HG02884 (cell line): ENCODE data around the gene SF3B3.
"Not testable (repeated sequence)": the region's sequence is repeated elsewhere in the genome, so short reads cannot be mapped to it uniquely, and the experiment has no call there.

ENCODE experiments used
- ATAC-seq: cut with Tn5 transposase; IDR thresholded peaks from one replicate; pipeline ENCODE4 v1.9.1; 2021; ENCODE audit warnings: mild to moderate bottlenecking, moderate library complexity; ENCODE audit not compliant: unreplicated experiment

Gene SF3B3

DNA sequence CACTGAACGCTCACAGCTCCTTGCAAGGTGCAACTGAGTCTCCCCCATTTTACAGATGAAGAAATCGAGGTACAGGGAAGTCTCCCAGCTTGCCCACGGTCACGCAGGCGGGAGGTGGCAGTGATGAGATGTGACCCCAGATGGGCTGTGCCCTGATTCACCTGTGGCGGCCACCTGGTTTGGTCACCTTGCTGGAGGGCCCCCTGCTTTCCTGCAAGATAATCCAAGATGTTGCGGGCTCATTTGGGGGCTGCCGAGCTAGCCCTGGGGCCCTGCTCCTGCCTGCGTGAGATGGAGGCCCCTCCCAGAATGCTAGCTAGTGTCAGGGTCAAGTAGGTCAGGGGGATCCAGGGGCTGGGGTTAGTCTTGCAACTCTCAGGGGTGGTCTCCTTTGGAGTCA is 63.1 kb downstream of the SF3B3 start:
- ATAC-seq: no peak

DNA sequence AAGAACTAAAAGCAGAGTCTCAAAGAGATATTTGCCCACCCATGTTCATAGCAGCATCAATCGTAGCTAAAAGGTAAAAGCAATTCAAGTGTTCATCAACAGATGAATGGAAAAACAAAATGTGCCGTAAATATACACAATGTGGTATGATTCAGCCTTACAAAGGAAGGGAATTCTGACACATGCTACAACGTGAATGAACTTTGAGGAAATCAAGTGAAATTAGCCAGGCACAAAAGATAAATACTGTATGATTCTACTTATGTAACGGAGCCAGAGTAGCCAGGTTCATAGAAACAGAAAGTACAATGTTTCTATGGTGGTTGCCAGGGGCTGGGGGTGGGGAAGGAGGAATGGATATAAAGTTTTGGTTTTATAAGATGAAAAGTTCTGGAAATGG is 64.9 kb downstream of the SF3B3 start:
- no peak for ATAC-seq

DNA sequence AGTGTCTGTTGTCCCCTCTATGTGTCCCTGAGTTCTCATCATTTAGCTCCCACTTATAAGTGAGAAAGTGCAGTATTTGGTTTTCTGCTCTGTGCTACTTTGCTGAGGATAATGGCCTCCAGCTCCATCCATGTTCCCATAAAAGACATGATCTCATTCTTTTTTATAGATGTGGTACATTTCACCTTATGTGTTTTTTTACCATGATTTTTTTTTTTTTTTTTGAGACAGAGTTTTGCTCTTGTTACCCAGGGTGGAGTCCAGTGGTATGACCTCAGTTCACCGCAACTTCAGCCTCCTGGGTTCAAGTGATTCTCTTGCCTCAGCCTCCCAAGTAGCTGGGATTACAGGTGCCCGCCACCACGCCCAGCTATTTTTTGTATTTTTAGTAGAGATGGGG is 65.8 kb downstream of the SF3B3 start:
- ATAC-seq: not testable (repeated sequence)

DNA sequence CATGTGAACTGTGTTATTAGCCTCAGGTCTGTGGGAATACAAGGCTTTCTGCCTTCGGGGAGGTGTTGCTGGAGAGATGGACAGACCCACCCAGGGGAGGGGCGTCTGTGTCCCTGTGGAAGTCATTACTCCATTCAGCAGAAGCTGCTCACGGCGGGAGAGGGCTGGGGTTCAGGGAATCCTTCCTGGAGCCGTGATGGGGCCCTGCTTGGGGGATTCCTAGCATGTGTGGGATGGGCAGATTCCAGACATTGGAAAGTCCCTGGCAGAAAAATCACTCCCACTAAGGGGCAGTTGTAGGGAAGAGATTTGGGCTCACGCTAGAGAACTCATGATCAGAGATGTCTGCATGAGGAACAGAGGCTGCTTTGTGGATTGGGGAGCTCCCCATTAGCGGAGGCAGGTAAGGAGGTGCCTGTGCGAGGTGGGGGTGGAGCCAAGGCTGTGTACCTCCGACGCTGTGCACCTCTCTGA is 66.4 kb downstream of the SF3B3 start:
- no peak for ATAC-seq

DNA sequence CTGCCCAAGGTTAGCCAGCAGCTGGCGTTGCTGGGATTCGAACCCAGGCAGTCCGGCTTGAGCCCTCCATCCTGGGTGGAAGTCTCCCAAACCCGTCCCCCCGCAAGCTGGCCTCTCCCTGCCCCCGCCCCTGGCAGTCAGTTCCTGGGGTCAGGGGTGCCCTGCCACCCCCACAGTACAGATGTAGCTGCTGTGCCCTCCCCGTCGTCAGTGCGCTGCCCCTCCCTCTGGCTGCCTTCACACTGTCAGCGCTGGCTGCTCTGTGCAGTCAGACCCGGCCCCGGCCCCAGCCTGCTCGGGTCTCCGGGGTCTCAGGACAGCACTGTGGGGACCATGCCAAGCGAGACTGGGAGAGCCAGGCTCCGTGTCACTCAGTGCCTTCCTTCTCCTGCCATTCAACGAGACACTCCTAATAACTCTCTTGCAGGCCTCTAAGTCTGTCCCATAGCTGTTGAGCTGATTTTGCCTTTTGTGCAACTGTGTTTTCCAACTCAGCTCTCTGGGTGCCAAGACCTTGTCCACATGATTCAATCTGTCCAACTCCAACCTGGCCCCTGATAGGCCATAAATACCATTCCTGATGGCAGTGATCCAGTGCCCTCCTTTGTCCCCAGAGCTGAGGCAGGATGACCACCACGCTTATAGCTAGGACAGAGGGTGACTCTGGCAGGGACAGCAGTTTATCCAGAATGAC is 67.3 kb downstream of the SF3B3 start:
- ATAC-seq: no peak

DNA sequence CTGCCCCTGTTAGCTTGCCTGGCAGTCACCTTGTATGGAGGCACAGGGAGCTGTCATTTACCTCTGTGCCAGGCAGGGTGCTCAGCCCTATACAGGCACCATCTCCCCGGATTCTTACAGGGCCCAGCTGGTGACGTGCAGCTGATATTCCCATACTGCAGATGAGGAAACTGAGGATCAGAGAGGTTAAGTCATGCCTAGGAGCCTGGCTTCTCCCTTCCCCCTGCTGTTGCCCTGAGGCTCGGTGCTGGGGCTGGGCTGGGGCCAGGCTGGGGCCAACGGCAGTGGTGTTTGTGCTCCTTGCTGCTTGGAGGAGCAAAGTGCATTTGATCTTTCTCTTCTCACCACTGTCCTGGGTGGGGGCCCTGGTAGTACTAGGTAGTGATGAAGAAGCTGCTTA is 68.0 kb downstream of the SF3B3 start:
- ATAC-seq: no peak

DNA sequence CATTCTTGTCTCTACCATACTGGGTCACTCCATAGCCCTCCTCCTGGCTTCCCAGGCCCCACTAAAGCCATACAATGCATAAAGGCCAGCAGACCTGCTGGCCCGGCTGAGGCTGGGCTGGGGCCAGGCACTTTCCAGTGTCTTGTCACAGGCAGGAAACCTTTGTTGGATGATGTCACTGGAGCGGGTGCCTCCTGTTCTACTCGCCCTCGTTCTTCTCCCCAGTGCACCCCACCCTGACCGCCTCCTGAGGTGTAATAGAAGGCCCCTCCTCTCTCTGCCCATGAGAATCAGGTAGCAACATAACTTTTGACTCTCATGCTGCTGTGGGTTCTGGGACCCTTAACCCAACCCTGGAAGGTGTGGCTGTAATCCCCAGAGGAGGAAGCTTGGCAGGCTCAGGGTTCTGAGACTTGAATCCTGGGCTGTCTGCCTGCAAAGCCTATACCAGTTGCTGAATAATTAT is 68.5 kb downstream of the SF3B3 start:
- ATAC-seq: no peak

DNA sequence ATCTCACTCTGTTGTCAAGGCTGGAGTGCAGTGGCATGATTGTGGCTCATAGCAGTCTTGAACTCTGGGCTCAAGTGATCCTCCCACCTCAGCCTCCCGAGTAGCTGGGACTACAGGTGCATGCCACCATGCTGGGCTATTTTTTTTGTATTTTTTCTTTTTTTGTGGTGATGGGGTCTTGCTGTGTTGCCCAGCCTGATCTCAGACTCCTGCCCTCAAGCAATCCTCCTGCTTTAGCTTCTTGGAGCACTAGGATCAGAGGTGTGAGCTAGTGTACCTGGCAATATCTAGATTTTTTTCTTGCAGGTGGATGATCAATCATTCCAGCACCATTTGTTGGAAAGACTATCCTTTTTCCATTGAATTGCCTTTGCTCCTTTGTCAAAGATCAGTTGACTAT is 69.9 kb downstream of the SF3B3 start:
- no peak for ATAC-seq

DNA sequence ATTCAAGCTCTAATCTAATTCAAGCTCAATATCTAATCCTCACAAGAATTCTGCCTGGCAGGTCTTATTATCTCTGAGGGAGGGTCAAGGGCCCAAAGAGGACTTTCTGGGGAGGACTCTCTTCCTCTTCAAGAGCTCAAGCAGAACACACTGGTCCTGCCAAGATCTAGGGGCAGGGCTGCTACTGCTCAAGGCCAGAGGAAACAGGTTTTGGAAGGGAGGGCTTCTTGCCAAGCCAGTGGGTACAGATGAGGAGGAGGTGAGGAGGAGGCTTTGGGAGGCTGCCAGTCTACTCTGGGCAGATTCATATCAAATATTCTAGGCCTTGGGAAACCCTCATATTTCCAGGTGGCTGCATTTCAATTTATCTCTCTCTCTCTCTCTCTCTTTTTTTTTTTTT is 71.0 kb downstream of the SF3B3 start:
- ATAC-seq: no peak

DNA sequence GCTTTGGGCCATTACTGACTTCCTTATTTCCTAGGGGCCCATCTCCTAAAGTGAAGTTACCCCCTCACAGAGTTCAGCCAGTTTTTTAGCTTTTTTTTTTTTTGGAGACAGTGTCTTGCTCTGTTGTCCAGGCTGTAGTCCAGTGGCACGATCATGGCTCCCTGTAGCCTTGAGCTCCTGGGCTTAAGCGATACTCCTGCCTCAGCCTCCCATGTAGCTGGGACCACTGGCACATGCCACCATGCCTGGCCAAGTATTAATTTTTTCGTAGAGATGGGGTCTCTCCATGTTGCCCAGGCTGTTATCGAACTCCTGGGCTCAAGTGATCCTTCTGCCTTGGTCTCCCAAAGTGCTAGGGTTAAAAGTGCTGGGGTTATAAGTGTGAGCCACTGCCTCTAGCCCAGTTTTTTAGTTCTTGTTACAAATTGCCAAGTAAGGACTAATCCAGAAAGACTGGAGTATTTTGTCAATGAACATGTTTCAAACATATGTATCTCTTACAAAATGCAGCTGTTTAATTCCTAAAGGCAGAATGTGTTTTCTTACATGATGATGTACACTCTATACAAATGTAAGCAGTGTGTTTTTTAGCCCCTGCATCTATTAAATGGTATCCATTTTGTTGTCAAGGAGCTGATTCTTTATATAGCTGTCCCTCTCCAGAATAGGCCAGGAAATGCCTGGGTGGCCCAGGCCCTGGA is 73.7 kb downstream of the SF3B3 start:
- no peak for ATAC-seq

DNA sequence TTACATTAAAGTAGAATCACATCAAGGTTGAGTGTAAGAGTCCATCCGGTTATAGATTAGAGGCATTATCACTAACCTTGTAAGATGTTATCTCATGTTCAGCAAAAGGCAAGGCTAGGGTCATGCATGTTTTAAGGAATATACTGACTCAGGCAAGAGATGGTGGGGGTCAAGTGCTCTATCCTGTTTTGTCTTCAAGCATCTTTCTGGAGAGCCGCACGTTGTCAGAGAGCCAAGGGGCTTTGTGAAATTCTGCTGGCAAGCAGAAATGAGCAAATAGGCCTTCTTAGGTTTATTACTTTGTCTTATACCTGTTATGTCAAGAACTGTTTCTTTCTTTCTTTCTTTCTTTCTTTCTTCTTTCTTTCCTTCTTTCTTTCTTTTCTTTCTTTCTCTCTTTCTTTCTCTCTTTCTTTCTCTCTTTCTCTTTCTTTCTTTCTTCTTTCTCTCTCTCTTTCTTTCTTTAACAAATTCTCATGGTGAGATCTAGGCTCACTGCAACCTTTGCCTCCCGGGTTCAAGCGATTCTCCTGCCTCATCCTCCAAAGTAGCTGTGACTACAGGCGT is 75.4 kb downstream of the SF3B3 start:
- ATAC-seq: no peak

DNA sequence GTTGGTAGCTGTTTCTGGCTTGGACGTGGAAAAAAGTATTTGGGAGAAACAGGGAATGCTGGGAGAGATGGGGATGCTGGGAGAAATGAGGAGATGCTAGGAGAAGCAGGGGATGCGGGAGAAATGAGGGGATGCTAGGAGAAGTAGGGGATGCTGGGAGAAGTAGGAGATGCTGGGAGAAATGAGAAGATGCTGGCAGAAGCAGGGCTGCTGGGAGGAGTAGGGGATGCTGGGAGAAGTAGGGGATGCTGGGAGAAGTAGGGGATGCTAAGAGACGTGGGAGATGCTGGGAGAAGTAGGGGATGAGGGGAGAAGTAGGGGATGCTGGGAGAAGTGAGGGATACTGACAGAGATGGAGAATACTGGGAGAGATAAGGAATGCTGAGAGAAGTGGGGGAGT is 77.1 kb downstream of the SF3B3 start:
- ATAC-seq: no peak

DNA sequence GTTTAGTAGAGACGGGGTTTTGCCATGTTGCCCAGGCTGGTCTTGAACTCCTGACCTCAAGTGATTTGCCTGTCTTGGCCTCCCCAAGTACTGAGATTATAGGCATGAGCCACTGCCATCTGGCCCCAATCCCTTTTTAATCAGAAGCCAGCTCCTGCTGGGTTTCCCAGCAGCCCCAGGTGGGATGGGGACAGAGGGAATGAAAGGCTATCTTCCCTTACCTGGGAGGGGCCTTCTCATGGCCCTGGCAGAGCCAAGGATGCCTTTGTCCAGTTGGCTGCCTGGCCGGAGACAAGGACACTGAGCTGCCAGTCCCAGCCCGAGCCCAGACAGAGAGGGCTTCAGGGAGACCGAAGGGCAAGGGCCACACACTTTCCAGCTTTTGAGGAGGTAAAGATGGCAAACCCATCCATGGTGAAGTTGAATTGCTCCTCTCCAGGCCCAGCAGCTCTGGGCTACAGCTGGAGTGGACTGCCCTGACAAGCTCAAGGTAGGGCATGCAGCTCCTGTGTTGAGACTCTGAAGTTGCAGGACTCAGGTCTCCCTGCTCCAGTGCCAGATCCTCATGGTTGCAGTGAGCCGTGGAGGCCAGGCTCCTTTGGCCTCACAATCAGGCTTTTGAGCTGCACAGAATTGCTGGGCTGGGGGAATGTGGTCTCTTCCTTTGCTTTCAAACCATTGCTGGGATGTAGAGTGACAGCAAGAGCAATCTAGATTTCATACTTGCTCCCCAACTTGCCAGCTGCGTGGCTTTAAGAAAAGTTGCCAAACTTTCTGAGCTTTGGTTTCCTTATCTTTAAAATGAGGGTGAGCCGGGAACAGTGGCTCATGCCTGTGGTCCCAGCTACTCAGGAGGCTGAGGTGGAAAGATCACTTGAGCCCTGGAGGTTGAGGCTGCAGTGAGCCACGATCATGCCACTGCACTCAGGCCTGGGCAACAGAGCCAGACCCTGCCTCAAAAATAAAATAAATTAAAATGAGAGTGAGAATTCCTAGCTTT is 78.3 kb downstream of the SF3B3 start:
- ATAC-seq: no peak

DNA sequence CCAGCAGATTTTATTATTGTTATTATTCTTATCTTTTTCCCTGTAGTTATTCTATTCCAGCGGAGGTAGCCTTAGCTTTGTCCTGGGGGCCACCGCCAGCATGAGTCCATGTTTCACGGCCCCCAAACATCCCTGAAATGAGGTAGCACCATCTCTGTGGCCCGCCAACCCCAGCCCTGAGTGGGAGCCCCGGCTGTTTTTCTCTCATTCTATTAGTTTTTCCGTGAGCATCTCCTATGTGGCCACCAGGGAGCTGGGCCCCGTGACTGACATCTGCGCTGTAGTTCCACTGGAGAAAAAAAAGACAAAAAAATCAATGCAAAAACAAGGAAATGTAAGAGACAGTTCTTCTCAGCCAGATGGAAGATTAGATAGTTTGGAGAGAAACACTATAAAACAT is 79.2 kb downstream of the SF3B3 start:
- no peak for ATAC-seq

DNA sequence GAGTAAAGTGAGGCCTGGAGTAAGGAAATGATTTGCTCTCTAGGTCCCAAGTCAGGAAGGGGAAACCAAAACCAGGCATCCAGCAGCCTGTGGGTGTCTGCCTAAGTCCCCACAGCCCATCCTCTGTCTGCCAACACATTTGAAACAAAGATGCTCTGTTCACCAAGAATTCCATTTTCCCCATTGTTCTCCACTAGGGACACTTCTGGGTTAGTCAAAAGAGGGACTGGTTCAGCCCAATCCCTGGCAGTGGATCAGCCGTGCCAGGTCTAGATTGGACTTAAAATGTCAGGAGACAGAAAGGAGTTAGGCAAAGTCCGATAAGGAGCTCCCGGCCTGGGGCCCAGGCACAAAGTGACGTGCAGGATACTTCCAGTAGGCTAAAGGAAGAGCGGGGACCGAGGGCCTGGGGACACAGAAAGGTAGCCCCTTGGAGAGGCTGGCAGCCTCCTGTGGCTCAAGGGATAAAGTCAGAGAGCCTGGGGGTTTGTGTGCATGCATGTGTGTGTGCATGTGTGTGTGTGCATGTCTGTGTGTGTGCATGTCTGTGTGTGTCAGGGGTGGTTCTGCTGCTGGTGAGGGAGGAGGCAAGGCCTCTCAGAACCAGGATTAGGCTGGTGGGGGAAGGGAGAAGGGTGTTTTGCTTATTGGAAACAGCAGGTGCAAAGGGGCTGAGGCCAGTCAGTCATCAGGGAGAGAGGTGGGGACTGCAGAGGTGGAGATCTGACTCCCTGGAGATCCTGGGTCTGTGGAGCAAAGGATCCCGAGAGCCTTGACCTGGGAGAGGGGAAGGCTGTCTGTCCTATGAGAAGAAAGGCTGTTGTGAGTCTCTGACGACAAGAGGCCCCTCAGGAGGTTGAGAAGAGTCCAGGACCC is 81.0 kb downstream of the SF3B3 start:
- no peak for ATAC-seq

DNA sequence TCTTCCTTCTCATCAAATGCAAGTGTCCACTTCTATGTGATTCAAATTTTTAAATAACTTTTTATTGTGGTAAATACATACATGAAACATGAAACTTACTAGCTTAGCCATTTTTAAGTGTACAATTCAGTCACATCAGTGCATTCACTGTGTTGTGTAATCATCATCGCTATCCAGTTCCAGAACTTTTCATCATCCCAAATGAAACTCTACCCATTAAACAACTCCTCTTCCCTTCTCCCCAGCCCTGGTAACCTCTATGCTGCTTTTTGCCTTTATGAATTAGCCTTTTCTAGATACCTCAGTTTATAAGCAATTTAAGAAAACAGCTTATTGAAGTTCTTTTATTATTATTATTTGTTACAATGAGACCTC is 81.7 kb downstream of the SF3B3 start:
- ATAC-seq: no peak

DNA sequence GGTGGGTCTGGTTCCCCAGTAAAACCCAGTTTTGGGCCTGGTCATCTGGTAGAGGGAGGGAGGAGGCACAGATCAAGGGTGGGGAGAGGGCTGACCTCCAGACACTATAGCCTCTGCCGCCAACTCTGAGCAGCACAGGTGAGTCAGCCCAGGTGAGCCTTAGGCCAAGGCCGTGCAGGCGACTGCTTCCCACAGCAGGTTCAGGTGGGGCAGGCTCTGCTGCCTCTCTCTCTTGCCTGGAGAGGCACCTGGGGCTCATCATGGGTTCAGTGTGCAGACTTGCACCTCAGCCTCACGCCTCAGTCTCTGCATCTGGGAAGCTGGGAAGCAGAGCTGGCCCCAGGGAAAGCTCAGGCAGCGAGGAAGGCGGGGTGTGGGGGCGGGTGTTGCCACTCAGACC is 84.9 kb downstream of the SF3B3 start:
- no peak for ATAC-seq

DNA sequence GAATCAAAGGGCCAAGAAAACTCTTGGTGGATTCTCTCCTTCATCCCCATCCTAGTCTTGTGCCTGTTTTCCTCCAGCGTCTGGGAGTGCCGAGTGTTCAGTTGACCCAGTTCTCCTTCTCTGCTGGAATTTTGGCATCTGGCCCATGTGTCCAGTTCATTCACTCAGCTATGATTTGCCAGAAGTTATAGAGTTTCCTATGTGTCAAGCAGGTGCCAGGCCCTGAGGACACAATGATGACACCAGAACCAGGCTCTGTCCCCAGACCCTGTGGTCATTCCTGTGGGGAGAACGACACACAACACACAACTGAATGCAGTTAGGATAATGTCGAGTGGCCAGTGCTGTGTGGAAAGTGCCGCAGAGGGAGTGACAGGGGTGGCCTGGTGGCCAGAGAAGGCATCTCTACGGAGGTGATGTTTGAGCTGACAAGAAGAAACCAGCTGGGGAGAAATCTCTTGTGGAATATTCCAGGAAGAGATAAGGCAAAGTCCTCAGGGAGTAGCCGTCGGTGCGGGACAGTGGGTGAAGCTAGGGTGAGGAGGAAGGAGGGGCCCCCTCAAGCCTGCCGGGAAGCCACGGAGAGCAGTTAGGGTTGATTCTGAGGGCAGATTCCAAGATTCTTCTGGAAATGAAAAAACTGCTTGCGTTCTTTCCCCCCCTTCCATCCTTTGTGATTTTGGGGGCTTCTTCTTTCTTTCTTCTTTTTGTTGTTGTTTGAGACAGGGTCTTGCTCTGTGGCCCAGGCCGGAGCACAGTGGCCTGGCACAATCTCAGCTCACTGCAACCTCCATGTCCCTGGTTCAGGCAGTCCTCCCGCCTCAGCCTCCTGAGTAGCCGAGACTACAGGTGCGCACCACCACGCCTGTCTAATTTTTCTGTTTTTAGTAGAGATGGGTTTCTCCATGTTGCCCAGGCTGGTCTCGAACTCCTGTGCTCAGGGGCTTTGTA is 86.9 kb downstream of the SF3B3 start:
- ATAC-seq: no peak

DNA sequence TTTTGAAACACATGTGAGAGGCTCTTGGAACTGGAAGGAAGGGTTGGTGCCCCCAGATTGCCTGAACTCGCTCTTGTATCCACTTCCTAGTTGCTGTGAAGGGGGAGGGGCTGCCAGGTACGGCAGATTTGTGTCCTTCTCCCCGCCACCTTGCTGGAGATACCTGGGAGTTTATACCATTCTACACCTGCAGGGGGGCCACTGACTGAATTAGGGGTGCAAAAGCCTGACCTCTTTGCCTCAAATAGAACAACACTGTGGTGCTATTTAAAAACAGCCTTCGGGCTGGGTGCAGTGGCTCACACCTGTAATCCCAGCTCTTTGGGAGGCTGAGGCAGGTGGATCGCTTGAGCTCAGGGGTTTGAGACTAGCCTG is 87.6 kb downstream of the SF3B3 start:
- ATAC-seq: no peak
